UCSD-AML1 (cell line): Measurements from ENCODE around the gene CNTROB.

Experiments used
- DNase-seq: peaks from one replicate; lab custom pipeline; 2025; ENCODE audit not compliant: unreplicated experiment; lab: John Stamatoyannopoulos, UW

Gene CNTROB

GRCh38 chr17:7931709-7932482, at the start of gene CNTROB, which contains the start of gene TRAPPC1:
TSS of gene CNTROB (plus strand) at chr17:7932206. CDS start at chr17:7933080, 874 bp downstream.
TSS of gene TRAPPC1 (minus strand) at chr17:7931946. CDS start at chr17:7931829, 117 bp downstream.
- peak; percentile 99 for DNase-seq

- no peak for DNase-seq
Observed at GRCh38 chr17:7882629-7883028, 49.4 kb upstream of the CNTROB start.

GRCh38 chr17:7883781-7884386, 48.1 kb upstream of the CNTROB start:
- DNase-seq = no peak

- DNase-seq = no peak
Observed at GRCh38 chr17:7884581-7885366, 47.2 kb upstream of the CNTROB start.

- peak; percentile 72 for DNase-seq
Observed at GRCh38 chr17:7885367-7886226, 46.4 kb upstream of the CNTROB start.

GRCh38 chr17:7886227-7887037, 45.6 kb upstream of the CNTROB start:
- DNase-seq = peak; percentile 72

GRCh38 chr17:7887038-7887481, 44.9 kb upstream of the CNTROB start:
- DNase-seq = no peak

- DNase-seq = peak; percentile 92
Observed at GRCh38 chr17:7887482-7888183, 44.4 kb upstream of the CNTROB start.

- DNase-seq = no peak
Observed at GRCh38 chr17:7888184-7888920, 43.7 kb upstream of the CNTROB start, which contains the start of gene CHD3. TSS of gene CHD3 (plus strand) at chr17:7888789. CDS start at chr17:7889001, 212 bp downstream.

GRCh38 chr17:7889166-7889955, 42.6 kb upstream of the CNTROB start:
- DNase-seq = peak; percentile 78

GRCh38 chr17:7893187-7893880, 38.7 kb upstream of the CNTROB start:
- no peak for DNase-seq

GRCh38 chr17:7894226-7894625, 37.8 kb upstream of the CNTROB start:
- DNase-seq = no peak

GRCh38 chr17:7894866-7895265, 37.1 kb upstream of the CNTROB start:
- no peak for DNase-seq

- DNase-seq = no peak
Observed at GRCh38 chr17:7897090-7897489, 34.9 kb upstream of the CNTROB start.

GRCh38 chr17:7897773-7898172, 34.2 kb upstream of the CNTROB start:
- DNase-seq = no peak

- no peak for DNase-seq
Observed at GRCh38 chr17:7903154-7904103, 28.6 kb upstream of the CNTROB start.
